ENCODE results near the gene MYO1B.

Gene MYO1B

GRCh38 chr2:191270306-191271161 lies 25.3 kb downstream of the MYO1B start:
- in situ Hi-C loops (cut with MboI; ENCODE audit: low pct_unique_long_range_greater_than_20kb, low sequenced_read_pairs, unreplicated experiment): no loop called here
- no peak for DNase-seq (ENCODE audit: low spot score)
- TF ChIP-seq CTCF (IDR thresholded peaks at IDR 0.05; ENCODE audit: extremely low read depth, insufficient read depth, missing control alignments): no peak

GRCh38 chr2:191272064-191272463 lies 26.9 kb downstream of the MYO1B start:
- DNase-seq (ENCODE audit: low spot score): no peak
- TF ChIP-seq CTCF (IDR thresholded peaks at IDR 0.05; ENCODE audit: extremely low read depth, insufficient read depth, missing control alignments): no peak
- in situ Hi-C loops (cut with MboI; ENCODE audit: low pct_unique_long_range_greater_than_20kb, low sequenced_read_pairs, unreplicated experiment): no loop called here

GRCh38 chr2:191274413-191274815 lies 29.2 kb downstream of the MYO1B start:
- no peak for TF ChIP-seq CTCF (IDR thresholded peaks at IDR 0.05; ENCODE audit: extremely low read depth, insufficient read depth, missing control alignments)
- in situ Hi-C loops (cut with MboI; ENCODE audit: low pct_unique_long_range_greater_than_20kb, low sequenced_read_pairs, unreplicated experiment): no loop called here
- no peak for DNase-seq (ENCODE audit: low spot score)

- DNase-seq (ENCODE audit: low spot score): no peak
- in situ Hi-C loops (cut with MboI; ENCODE audit: low pct_unique_long_range_greater_than_20kb, low sequenced_read_pairs, unreplicated experiment): no loop called here
Observed at GRCh38 chr2:191276792-191277465, 31.7 kb downstream of the MYO1B start.

GRCh38 chr2:191280290-191280689 lies 35.1 kb downstream of the MYO1B start:
- in situ Hi-C loops (cut with MboI; ENCODE audit: low pct_unique_long_range_greater_than_20kb, low sequenced_read_pairs, unreplicated experiment): no loop called here
- DNase-seq (ENCODE audit: low spot score): no peak
- TF ChIP-seq CTCF (IDR thresholded peaks at IDR 0.05; ENCODE audit: extremely low read depth, insufficient read depth, missing control alignments): no peak

More at GRCh38 chr2:191276792-191277465, 31.7 kb downstream of the MYO1B start:
- TF ChIP-seq CTCF (IDR thresholded peaks at IDR 0.05; ENCODE audit: extremely low read depth, insufficient read depth, missing control alignments): no peak

- no peak for TF ChIP-seq CTCF (IDR thresholded peaks at IDR 0.05; ENCODE audit: extremely low read depth, insufficient read depth, missing control alignments)
- in situ Hi-C loops (cut with MboI; ENCODE audit: low pct_unique_long_range_greater_than_20kb, low sequenced_read_pairs, unreplicated experiment): no loop called here
- no peak for DNase-seq (ENCODE audit: low spot score)
Observed at GRCh38 chr2:191280834-191281756, 35.9 kb downstream of the MYO1B start.
